ENCODE measurements around the gene CENPX. TPM values are rescaled to one million over a fixed set of nuclear protein-coding genes. Genes with fewer than 3 reads are reported as not detected.

CENPX gene
- total and polyA plus RNA-seq, 2 of the 13 experiments (the other 11 are each of a cell fraction or from before 2014, with no cell fraction given): 92.7 to 170 TPM

DNA sequence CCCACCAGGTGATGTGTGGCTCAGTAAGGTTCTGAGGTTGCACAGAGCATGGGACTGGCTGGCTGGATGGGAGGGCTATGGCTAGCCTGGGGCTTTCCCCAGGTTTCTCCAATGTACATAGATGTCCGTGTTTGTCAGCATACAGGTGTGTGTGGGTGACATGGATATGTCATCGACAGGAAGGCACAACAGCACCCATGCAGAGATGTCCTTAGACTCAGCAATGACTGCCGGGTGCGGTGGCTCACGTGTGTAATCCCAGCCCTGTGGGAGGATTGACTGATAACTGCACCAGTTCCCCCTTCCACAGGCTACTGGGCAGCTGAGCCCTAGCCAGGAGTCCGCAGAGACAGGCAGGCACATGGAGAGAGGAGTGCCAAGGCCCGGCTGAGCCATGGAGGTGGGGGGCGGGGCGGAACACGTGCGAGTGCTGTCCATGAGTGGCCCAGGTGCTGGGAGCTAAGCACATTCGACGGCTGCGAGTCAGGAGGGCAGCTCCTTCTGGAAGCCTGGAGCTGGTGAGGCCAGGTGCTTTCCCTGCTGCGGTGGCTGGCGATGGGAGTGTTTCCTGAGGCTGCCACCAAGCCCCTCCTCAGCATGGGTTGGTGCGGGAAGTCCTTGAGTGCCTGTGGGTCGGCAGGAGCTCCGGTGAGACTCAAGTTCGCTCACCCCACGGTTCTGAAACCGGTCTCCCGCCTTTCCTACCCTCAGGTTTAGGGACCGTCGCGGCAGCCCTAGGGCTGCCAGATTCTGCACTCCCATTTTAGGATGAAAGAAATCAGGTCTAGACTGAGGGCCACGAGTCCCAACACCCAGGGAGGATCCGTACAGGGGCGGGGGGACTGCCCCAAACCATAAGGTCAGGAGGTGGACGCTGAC is 46.1 kb downstream of the CENPX start (continued):
- TF ChIP-seq NFYC (CRISPR knock-in tag; IDR thresholded peaks at IDR 0.05) (no peak), ISX (CRISPR knock-in tag; conservative IDR thresholded peaks at IDR 0.05) (no peak), DPF2 (CRISPR knock-in tag; IDR thresholded peaks at IDR 0.05; ENCODE audit: borderline replicate concordance, low read depth) (0 out of 2 replicates have a peak, but pooled peaks have one; percentile 11), REPIN1 (CRISPR knock-in tag; IDR thresholded peaks at IDR 0.05; ENCODE audit: borderline replicate concordance, low read depth) (no peak), HMG20A (CRISPR knock-in tag; IDR thresholded peaks at IDR 0.05; ENCODE audit: borderline replicate concordance) (no peak; the same call in 1 of the 2 replicates), BRCA1 (CRISPR knock-in tag; IDR thresholded peaks at IDR 0.05) (no peak), SOX6 (IDR thresholded peaks at IDR 0.05) (no peak), SOX6 (CRISPR knock-in tag; IDR thresholded peaks at IDR 0.05) (no peak), GABPA (IDR thresholded peaks at IDR 0.05; ENCODE audit: low read depth, low read length) (no peak), GABPA (CRISPR knock-in tag; IDR thresholded peaks at IDR 0.05; ENCODE audit: low read depth) (no peak), CEBPB (IDR thresholded peaks at IDR 0.05; ENCODE audit: borderline replicate concordance, low read depth, low read length) (no peak), TOE1 (CRISPR knock-in tag; IDR thresholded peaks at IDR 0.05) (no peak), SP140L (CRISPR knock-in tag; IDR thresholded peaks at IDR 0.05; ENCODE audit: borderline replicate concordance) (no peak), ZMYM4 (CRISPR knock-in tag; IDR thresholded peaks at IDR 0.05) (no peak), ZNF350 (CRISPR knock-in tag; IDR thresholded peaks at IDR 0.05; ENCODE audit: borderline replicate concordance, low read depth) (peak; percentile 71; the same call in 1 of the 2 replicates)
- TF ChIP-seq, protein P1, sequence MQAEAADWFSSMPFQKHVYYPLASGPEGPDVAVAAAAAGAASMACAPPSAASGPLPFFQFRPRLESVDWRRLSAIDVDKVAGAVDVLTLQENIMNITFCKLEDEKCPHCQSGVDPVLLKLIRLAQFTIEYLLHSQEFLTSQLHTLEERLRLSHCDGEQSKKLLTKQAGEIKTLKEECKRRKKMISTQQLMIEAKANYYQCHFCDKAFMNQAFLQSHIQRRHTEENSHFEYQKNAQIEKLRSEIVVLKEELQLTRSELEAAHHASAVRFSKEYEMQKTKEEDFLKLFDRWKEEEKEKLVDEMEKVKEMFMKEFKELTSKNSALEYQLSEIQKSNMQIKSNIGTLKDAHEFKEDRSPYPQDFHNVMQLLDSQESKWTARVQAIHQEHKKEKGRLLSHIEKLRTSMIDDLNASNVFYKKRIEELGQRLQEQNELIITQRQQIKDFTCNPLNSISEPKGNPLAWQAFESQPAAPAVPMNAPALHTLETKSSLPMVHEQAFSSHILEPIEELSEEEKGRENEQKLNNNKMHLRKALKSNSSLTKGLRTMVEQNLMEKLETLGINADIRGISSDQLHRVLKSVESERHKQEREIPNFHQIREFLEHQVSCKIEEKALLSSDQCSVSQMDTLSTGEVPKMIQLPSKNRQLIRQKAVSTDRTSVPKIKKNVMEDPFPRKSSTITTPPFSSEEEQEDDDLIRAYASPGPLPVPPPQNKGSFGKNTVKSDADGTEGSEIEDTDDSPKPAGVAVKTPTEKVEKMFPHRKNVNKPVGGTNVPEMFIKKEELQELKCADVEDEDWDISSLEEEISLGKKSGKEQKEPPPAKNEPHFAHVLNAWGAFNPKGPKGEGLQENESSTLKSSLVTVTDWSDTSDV (CRISPR knock-in tag; IDR thresholded peaks at IDR 0.05): no peak
- TF ChIP-seq, protein P2, sequence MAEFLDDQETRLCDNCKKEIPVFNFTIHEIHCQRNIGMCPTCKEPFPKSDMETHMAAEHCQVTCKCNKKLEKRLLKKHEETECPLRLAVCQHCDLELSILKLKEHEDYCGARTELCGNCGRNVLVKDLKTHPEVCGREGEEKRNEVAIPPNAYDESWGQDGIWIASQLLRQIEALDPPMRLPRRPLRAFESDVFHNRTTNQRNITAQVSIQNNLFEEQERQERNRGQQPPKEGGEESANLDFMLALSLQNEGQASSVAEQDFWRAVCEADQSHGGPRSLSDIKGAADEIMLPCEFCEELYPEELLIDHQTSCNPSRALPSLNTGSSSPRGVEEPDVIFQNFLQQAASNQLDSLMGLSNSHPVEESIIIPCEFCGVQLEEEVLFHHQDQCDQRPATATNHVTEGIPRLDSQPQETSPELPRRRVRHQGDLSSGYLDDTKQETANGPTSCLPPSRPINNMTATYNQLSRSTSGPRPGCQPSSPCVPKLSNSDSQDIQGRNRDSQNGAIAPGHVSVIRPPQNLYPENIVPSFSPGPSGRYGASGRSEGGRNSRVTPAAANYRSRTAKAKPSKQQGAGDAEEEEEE (CRISPR knock-in tag; IDR thresholded peaks at IDR 0.05; ENCODE audit: borderline replicate concordance): peak; percentile 78; the same call in 1 of the 2 replicates
- TF ChIP-seq, protein P3, sequence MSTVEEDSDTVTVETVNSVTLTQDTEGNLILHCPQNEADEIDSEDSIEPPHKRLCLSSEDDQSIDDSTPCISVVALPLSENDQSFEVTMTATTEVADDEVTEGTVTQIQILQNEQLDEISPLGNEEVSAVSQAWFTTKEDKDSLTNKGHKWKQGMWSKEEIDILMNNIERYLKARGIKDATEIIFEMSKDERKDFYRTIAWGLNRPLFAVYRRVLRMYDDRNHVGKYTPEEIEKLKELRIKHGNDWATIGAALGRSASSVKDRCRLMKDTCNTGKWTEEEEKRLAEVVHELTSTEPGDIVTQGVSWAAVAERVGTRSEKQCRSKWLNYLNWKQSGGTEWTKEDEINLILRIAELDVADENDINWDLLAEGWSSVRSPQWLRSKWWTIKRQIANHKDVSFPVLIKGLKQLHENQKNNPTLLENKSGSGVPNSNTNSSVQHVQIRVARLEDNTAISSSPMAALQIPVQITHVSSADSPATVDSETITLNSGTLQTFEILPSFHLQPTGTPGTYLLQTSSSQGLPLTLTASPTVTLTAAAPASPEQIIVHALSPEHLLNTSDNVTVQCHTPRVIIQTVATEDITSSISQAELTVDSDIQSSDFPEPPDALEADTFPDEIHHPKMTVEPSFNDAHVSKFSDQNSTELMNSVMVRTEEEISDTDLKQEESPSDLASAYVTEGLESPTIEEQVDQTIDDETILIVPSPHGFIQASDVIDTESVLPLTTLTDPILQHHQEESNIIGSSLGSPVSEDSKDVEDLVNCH (CRISPR knock-in tag; IDR thresholded peaks at IDR 0.05): no peak
- TF ChIP-seq, protein P4, sequence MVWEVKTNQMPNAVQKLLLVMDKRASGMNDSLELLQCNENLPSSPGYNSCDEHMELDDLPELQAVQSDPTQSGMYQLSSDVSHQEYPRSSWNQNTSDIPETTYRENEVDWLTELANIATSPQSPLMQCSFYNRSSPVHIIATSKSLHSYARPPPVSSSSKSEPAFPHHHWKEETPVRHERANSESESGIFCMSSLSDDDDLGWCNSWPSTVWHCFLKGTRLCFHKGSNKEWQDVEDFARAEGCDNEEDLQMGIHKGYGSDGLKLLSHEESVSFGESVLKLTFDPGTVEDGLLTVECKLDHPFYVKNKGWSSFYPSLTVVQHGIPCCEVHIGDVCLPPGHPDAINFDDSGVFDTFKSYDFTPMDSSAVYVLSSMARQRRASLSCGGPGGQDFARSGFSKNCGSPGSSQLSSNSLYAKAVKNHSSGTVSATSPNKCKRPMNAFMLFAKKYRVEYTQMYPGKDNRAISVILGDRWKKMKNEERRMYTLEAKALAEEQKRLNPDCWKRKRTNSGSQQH (CRISPR knock-in tag; IDR thresholded peaks at IDR 0.05; ENCODE audit: low read depth): no peak
- TF ChIP-seq, protein P5, sequence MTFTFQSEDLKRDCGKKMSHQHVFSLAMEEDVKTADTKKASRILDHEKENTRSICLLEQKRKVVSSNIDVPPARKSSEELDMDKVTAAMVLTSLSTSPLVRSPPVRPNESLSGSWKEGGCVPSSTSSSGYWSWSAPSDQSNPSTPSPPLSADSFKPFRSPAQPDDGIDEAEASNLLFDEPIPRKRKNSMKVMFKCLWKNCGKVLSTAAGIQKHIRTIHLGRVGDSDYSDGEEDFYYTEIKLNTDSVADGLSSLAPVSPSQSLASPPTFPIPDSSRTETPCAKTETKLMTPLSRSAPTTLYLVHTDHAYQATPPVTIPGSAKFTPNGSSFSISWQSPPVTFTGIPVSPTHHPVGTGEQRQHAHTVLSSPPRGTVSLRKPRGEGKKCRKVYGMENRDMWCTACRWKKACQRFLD (CRISPR knock-in tag; IDR thresholded peaks at IDR 0.05; ENCODE audit: borderline replicate concordance): 0 out of 2 replicates have a peak, but pooled peaks have one; percentile 47

Data from HepG2 (cell line).